ENCODE data around the gene KITLG.
"Not testable (repeated sequence)": the region's sequence is repeated elsewhere in the genome, so short reads cannot be mapped to it uniquely, and the experiment has no call there.

KITLG gene

GRCh38 chr12:88575361-88575970, 4.8 kb downstream of the KITLG start:
- DNase-seq (ENCODE audit: low read depth): no peak

GRCh38 chr12:88574278-88574677, 6.0 kb downstream of the KITLG start:
- DNase-seq (ENCODE audit: low read depth): no peak

GRCh38 chr12:88573583-88573982, 6.7 kb downstream of the KITLG start:
- DNase-seq (ENCODE audit: low read depth): no peak

- no peak for DNase-seq (ENCODE audit: low read depth)
Observed at GRCh38 chr12:88572781-88573549, 7.3 kb downstream of the KITLG start.

- DNase-seq (ENCODE audit: low read depth): no peak
Observed at GRCh38 chr12:88571543-88571942, 8.7 kb downstream of the KITLG start.

GRCh38 chr12:88570103-88570502, 10.2 kb downstream of the KITLG start:
- DNase-seq (ENCODE audit: low read depth): no peak

GRCh38 chr12:88566430-88566829, 13.8 kb downstream of the KITLG start:
- DNase-seq (ENCODE audit: low read depth): no peak

- no peak for DNase-seq (ENCODE audit: low read depth)
Observed at GRCh38 chr12:88562846-88563582, 17.3 kb downstream of the KITLG start.

GRCh38 chr12:88562151-88562550, 18.1 kb downstream of the KITLG start:
- DNase-seq (ENCODE audit: low read depth): no peak

- DNase-seq (ENCODE audit: low read depth): no peak
Observed at GRCh38 chr12:88559772-88560171, 20.5 kb downstream of the KITLG start.

GRCh38 chr12:88559199-88559598, 21.1 kb downstream of the KITLG start:
- no peak for DNase-seq (ENCODE audit: low read depth)

- DNase-seq (ENCODE audit: low read depth): no peak
Observed at GRCh38 chr12:88558340-88558867, 21.9 kb downstream of the KITLG start.

- DNase-seq (ENCODE audit: low read depth): no peak
Observed at GRCh38 chr12:88556213-88556774, 24.0 kb downstream of the KITLG start.

- no peak for DNase-seq (ENCODE audit: low read depth)
Observed at GRCh38 chr12:88553941-88554658, 26.2 kb downstream of the KITLG start.

- DNase-seq (ENCODE audit: low read depth): no peak
Observed at GRCh38 chr12:88552610-88553079, 27.6 kb downstream of the KITLG start.

- no peak for DNase-seq (ENCODE audit: low read depth)
Observed at GRCh38 chr12:88549929-88550328, 30.3 kb downstream of the KITLG start.

- not testable (repeated sequence) for DNase-seq (ENCODE audit: low read depth)
Observed at GRCh38 chr12:88547949-88548348, 32.3 kb downstream of the KITLG start.

GRCh38 chr12:88546853-88547252, 33.4 kb downstream of the KITLG start:
- no peak for DNase-seq (ENCODE audit: low read depth)

- DNase-seq (ENCODE audit: low read depth): no peak
Observed at GRCh38 chr12:88546226-88546625, 34.0 kb downstream of the KITLG start.

GRCh38 chr12:88544991-88545980, 35.0 kb downstream of the KITLG start:
- no peak for DNase-seq (ENCODE audit: low read depth)
